ENCODE results near the gene DNAJB11.

Gene DNAJB11

GRCh38 chr3:186613637-186614265 is 43.2 kb downstream of the DNAJB11 start:
- no peak overlapping the region for H3K4me3 ChIP-seq
- peaks cover 0 to 26% of the 10 kb centered on the region in 2 donors for H3K27me3 ChIP-seq
- no peak for DNase-seq
- intact Hi-C loops (cut with DNase I; ENCODE audit: low total_unique reads): loop anchor here (2.0 kb wide), 1 partner anchor 213 kb away; no protein-coding TSS in a partner anchor
- TF ChIP-seq, protein P1, sequence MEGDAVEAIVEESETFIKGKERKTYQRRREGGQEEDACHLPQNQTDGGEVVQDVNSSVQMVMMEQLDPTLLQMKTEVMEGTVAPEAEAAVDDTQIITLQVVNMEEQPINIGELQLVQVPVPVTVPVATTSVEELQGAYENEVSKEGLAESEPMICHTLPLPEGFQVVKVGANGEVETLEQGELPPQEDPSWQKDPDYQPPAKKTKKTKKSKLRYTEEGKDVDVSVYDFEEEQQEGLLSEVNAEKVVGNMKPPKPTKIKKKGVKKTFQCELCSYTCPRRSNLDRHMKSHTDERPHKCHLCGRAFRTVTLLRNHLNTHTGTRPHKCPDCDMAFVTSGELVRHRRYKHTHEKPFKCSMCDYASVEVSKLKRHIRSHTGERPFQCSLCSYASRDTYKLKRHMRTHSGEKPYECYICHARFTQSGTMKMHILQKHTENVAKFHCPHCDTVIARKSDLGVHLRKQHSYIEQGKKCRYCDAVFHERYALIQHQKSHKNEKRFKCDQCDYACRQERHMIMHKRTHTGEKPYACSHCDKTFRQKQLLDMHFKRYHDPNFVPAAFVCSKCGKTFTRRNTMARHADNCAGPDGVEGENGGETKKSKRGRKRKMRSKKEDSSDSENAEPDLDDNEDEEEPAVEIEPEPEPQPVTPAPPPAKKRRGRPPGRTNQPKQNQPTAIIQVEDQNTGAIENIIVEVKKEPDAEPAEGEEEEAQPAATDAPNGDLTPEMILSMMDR (IDR thresholded peaks at IDR 0.05): no peak
- H3K27ac ChIP-seq: no peak overlapping the region
- no peaks in the 10 kb centered on the region for H3K9me3 ChIP-seq
- no peaks in the 10 kb centered on the region for H3K36me3 ChIP-seq
- H3K4me1 ChIP-seq: peaks cover 0 to 11% (median 10%) of the 10 kb centered on the region in 4 donors

- H3K9me3 ChIP-seq: no peaks in the 10 kb centered on the region
- DNase-seq: no peak
- H3K36me3 ChIP-seq: no peaks in the 10 kb centered on the region
- H3K27ac ChIP-seq: no peak overlapping the region
- peaks cover 0 to 26% of the 10 kb centered on the region in 2 donors for H3K27me3 ChIP-seq
- peaks cover 0 to 11% (median 10%) of the 10 kb centered on the region in 4 donors for H3K4me1 ChIP-seq
- no peak overlapping the region for H3K4me3 ChIP-seq
- intact Hi-C loops (cut with DNase I; ENCODE audit: low total_unique reads): loop anchor here (2.0 kb wide), 1 partner anchor 213 kb away; no protein-coding TSS in a partner anchor
- TF ChIP-seq, protein P1 (IDR thresholded peaks at IDR 0.05): no peak
These were observed 43.7 kb downstream of the DNAJB11 start for GRCh38 chr3:186614266-186614596.

GRCh38 chr3:186614597-186615483 is 44.3 kb downstream of the DNAJB11 start:
- DNase-seq: peak; percentile 54 to 74
- H3K27me3 ChIP-seq: peaks cover 0 to 26% of the 10 kb centered on the region in 2 donors
- no peak overlapping the region for H3K4me3 ChIP-seq
- H3K9me3 ChIP-seq: no peaks in the 10 kb centered on the region
- H3K27ac ChIP-seq: no peak overlapping the region
- intact Hi-C loops (cut with DNase I; ENCODE audit: low total_unique reads): loop anchor here (2.0 kb wide), 1 partner anchor 212 kb away; no protein-coding TSS in a partner anchor
- TF ChIP-seq, protein P1 (IDR thresholded peaks at IDR 0.05): peak; percentile 84 to 97
- H3K36me3 ChIP-seq: no peaks in the 10 kb centered on the region
- peaks cover 0 to 11% (median 10%) of the 10 kb centered on the region in 4 donors for H3K4me1 ChIP-seq

DNA sequence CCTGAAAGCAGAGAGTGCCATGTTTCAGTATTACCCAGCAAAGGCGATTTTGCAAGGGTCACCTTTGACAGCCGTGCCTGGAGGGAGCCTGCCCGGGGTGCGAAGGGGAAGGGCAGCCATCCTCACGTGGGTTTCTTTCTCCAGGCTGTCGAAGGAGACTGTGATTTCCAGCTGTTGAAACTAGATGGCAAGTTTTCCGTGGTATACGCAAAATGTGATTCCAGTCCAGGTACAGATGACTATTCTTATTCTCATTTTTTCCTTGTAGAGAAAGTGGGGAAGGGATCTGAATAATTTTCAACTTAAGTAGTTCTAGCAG is 45.7 kb downstream of the DNAJB11 start:
- Histone ChIP-seq H3K9me3 (no peaks in the 10 kb centered on the region), H3K36me3 (no peaks in the 10 kb centered on the region), H3K4me1 (peaks cover 0 to 11% (median 10%) of the 10 kb centered on the region in 4 donors), H3K27ac (no peak overlapping the region), H3K27me3 (peaks cover 0 to 26% of the 10 kb centered on the region in 2 donors), H3K4me3 (no peak overlapping the region)
- intact Hi-C loops (cut with DNase I; ENCODE audit: low total_unique reads): no loop called here
- TF ChIP-seq, protein P1 (IDR thresholded peaks at IDR 0.05): no peak
- DNase-seq: no peak

GRCh38 chr3:186617036-186617946 is 46.8 kb downstream of the DNAJB11 start:
- TF ChIP-seq, protein P1 (IDR thresholded peaks at IDR 0.05): peak; percentile 77 to 84
- peaks cover 0 to 11% (median 10%) of the 10 kb centered on the region in 4 donors for H3K4me1 ChIP-seq
- peak; percentile 78 to 89 for DNase-seq
- H3K27ac ChIP-seq: no peak overlapping the region
- no peaks in the 10 kb centered on the region for H3K9me3 ChIP-seq
- H3K27me3 ChIP-seq: peaks cover 0 to 23% of the 10 kb centered on the region in 2 donors
- H3K36me3 ChIP-seq: no peaks in the 10 kb centered on the region
- intact Hi-C loops (cut with DNase I; ENCODE audit: low total_unique reads): no loop called here
- peak overlapping the region in 1 of 2 donors; percentile 29 for H3K4me3 ChIP-seq
